Activated CD4-positive, alpha-beta T cell treated with anti-CD3 and anti-CD28 coated beads, Interleukin-2, amount 50 U/mL, for 16 hours (primary cell): ENCODE results near the gene MX2.
"Not testable (repeated sequence)": the region's sequence is repeated elsewhere in the genome, so short reads cannot be mapped to it uniquely, and the experiment has no call there.

Experiments used
- DNase-seq: peaks from one replicate; pipeline ENCODE4 v3.0.0-alpha.2; 2020

Gene MX2

DNA sequence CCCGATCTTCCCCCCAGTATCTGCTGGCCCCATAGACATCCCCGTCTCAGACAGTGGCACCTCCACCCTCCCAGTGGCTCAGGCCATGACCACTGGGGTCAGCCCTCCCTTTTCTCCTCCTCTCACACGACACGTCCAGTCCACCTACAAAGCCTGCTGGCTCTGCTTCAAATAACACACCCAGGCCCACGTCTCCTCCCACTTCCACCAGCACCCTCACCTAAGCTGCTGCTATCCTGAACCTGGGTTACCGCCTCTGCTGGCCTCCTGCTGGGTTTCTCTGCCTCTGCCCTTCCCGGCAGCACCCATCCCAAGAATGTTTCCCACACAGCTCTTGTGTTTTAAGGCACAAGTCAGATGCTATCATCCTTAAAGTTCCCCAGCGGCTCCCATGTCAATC is 26.0 kb downstream of the MX2 start:
- no peak for DNase-seq

DNA sequence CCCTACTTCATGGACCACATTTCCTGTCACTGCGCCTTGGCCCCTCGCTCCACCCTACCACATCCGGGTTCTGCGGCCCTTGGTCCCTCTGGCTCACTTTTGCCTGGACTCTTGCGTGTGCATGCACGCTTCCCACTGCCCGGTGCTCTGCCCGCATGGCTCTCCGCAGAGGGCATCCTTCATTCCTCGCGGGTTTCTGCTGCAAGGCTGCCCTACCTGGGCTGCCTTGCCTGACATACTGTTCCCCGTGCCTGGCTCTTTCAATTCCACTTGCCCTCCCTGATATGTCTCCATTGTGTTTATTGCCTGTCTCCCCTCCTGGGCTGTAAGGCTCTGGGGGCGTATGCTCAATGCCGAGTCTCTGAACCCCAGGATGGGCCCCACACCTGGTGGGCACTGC is 26.4 kb downstream of the MX2 start:
- no peak for DNase-seq

DNA sequence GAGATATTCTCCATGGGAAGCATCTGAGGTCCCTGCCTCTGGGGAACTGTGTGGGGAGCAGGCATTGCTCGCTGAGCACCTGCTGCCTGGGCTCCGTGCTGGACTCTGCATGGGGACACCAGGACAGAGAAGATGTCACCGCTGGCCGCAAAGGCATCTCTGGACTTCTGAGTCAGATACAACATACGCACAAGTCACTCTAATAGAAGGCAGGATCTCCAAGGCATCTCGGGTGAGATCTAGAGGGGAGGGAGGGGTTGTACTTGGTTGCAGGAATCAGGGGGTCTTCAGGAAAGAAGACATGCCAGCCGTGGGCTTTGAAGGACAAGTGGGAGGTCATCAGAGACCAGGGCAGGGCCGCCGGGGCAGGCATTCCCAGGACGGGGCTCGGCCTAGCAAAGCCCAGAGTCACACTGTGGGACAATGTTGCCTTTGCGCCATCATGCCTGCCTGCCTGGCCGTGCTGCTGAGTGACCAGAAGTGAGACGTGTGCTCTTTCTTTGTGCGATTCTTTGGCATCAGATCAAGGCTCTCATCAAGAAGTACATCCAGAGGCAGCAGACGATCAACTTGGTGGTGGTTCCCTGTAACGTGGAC is 28.3 kb downstream of the MX2 start:
- no peak for DNase-seq

DNA sequence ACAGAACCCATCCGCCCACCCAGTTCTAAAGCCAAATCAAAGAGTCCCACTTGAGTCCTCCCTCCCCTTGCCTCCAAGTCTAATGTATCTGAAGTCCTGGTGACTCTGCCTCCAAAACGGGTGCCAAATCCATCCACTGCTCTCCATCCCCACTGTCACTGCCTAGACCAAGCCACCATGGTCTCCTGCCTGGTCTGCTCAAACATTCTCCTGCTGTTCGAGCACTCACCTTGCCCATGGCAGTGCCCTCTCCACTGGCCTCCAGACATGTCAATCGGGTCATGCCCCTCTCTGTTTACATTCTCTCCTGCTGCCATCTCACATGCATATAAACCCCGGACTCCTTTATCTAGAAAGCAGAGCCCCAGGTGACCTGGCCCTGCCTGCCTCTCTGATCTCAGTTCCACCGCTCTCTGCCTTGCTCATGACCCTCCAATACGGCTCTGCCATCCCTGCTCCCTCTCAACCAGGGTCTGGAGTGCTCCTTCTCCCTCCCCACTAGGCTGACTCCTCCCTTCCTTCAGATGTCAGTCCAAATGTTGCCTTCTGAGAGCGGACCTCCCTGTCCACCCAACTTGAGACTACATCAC is 32.1 kb downstream of the MX2 start:
- DNase-seq, result no peak

DNA sequence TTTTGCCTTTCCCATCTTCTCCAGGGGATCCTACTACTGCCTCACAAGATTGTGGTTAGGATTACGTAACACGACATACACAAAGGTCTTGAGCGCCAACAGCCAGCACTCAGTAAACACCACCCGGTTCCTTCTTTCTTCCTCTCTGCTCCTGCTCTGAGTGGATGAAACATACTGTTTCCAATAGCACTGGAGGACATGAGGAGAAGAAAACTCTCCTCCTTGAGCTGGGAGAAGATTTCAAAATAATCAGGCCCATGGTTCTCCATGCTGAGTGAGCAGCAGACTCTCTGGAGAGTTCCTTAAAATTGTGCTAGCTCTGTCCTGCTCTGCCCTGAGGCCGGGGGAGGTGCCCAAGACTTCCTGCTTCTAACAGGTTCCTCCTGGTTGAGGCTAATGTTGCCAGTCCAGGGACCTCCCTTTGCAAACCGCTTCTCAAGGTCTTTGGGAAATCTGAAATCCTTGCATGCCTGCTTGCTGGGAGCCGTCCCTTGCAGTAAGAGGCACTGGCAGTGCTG is 34.8 kb downstream of the MX2 start:
- no peak for DNase-seq

DNA sequence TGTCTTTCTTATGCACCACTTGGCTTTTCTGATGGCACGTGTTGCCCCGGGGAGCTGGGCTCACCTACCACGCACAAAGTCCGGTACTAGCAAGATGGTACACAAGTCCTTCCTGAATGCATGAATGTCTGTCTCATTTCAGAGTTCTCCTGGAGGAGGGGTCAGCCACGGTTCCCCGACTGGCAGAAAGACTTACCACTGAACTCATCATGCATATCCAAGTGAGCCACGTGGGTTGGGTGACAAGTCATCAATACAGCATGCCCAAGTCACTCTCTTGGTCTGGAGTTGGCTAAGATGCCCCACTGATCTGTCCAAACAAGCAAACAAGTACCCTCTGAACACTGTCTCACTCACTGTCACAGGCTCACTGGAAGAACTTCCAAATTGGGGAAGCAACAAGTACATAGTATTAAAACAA is 35.7 kb downstream of the MX2 start:
- DNase-seq, result no peak

DNA sequence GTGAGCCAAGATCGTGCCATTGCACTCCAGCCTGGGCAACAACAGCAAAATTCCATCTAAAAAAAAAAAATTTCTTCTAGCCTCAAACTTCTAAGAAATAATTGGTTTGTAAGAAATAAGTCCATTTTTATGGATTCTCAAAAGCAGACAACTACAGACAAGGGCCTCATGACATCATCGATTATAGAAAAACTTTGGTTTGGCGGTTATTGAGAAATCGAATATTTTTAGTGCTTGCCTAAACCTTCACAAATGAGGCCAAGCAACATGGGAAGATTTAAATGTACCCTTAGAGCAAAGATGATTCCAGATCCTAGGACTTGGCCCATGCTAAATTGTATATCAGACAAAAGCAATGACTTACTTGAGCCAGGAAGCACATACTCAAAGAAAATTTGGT is 36.4 kb downstream of the MX2 start:
- no peak for DNase-seq

DNA sequence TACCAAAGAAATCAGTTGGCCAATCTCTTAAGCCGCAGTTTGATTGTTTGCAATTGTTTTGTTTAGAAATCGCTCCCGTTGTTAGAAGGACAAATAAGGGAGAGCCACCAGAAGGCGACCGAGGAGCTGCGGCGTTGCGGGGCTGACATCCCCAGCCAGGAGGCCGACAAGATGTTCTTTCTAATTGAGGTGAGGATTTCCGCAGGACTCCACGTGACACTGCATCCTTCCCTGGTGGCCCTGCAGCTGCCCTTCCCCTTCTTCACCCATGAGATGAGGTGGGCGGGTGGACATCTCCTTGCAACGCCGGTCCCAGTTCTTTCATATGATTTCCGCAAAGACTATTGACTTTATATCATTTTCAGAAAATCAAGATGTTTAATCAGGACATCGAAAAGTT is 37.0 kb downstream of the MX2 start:
- DNase-seq, result no peak

DNA sequence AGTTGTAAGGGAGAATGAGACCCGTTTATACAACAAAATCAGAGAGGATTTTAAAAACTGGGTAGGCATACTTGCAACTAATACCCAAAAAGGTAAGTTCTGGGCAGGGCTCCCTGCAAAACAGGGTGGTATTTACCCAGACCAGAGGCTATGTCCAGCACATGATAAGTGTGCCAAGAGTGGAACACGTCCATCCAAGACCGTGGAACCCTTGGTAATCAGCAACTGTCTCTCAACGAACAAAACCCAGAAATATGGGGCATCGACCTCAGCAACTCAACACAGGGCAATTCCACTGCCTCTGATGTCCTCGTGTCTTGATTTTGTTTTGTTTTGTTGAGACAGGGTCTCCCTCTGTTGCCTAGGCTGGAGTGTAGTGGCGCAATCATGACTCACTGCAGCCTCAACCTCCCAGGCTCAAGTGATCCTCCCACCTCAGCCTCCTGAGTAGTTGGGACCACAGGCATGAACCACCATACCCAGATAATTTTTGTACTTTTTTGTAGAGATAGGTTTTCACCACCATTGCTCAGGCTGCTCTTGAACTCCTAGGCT is 37.5 kb downstream of the MX2 start:
- no peak for DNase-seq

DNA sequence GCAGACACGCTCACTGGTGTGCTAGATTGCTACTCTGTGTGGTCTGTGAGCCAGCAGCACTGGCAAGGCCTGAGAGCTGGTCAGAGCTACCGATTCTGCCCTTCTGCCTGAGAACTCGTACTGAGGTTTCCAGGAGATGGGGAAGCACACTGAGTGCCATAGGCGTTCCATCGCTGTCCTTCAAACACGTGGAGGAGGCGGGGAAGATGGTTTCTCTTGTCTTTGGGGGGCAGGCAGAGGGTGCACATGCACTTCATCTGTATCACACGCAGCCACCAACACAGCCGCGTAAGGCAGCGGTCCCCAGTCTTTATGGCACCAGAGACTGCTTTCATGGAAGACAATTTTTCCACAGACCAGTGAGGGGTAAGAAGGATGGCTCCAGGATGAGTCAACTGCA is 40.4 kb downstream of the MX2 start:
- no peak for DNase-seq

DNA sequence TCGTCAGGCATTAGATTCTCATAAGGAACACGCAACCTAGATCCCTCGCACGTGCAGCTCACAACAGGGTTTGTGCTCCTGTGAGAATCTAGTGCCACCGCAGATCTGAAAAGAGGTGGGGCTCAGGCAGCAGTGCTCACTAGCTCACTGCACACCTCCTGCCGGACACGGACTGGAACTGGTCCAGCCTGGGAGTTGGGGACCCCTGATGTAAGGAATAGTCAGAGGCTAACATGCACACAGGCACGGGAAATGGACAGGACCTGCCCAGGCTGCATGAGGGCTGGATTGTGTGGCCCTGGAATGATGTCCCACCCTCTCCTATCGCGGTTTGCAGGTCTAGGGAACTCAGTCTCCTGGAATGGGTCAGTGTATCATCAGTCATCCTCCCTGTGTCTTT is 41.0 kb downstream of the MX2 start:
- no peak for DNase-seq

DNA sequence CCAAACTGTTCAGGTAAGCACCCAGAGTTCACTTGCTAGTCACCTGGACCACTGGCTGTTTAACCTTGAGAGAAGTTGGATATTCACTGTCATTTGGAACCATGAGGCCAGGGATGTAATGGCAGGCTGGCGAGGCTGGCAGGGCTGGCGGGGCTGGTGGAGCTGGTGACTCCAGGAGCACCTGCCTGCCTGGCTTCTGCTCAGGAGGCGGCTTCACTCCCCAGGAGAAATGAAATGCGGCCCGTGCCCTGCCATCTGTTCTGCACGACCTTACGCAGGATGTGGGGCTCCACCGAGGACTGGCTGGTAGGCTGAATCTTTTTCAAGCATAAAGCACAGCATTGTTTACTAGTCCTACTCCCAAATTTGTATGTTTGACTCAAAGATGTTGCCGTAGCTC is 41.5 kb downstream of the MX2 start:
- DNase-seq, result no peak

DNA sequence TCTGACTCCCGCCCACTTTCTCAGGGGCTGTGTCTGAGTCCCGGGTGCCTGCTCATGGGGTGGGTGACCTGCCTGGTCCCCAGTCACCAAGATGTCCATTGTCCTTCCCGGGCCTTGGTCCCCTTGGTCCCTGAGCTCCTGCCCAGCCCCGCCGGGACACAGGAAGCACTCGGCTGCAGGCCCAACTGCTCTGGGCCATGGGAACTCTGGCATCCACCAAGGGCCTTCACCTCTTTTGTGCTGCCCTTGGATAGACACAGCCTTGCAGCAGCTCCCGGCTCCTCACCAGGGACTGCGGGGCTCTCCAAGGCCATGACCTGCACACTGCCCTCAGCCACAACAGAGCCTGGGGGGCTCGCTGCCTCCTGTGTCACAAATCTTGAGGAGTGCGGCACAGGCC is 42.1 kb downstream of the MX2 start:
- no peak for DNase-seq

DNA sequence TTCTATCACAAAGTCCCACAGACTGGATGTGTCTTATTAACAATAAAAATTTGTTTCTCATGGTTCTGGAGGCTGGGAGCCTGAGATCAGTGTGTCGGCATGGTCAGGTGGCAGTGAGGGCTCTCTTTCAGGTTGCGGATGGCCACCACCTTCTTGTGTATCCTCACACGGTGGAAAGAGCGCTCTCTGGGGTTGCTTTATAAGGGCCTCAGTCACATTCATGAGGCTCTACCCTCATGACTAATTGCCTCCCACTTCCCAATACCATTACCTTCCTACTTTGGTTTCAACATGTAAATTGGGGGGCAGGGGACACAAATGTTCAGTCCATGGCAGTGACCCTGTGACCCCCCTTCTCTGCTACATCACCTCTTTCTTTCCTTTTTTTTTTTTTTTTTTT is 43.5 kb downstream of the MX2 start:
- DNase-seq, result no peak

DNA sequence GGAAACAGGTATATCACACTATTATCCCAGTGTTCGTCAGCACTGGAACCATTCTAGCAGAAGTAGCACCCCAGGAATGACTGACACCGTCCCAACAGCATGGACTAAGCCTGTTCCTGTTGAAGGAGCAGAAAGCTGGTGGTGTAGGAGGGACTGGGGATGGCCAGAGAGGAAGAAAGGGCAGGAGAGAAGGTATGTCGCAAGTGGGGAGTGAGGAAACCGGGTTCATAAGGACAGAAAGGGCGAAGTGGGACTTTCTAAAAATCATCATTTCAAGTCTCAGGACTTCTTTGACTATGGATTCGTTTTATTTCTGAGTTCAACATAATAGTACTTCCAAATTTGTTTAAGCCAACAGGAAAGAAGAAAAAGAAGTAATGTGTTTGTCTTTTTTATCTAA is 44.5 kb downstream of the MX2 start:
- DNase-seq, result no peak

DNA sequence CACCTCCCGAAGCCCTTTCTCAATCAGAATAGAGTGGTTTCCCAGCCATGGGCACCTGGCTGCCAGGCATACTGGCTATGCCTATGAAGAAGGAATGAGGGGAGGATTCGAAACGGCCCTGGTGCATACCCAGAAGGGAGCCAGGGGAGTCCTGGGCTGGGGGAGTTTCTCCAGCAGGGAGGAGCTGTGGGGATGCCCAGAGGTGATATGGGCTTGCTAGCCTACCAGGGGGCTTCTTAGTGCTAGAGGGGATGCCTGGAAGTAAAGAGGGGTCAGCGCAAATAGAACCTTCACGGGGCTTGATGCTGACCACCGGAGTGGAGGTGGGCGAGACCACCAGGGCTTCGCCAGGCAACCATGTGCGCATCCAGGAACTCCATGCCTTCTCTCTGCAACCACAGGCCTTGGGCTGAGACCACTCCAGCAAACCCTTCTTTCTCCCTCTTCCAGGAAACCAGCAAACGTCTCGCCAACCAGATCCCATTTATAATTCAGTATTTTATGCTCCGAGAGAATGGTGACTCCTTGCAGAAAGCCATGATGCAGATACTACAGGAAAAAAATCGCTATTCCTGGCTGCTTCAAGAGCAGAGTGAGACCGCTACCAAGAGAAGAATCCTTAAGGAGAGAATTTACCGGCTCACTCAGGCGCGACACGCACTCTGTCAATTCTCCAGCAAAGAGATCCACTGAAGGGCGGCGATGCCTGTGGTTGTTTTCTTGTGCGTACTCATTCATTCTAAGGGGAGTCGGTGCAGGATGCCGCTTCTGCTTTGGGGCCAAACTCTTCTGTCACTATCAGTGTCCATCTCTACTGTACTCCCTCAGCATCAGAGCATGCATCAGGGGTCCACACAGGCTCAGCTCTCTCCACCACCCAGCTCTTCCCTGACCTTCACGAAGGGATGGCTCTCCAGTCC is 46.0 kb downstream of the MX2 start:
- DNase-seq, result no peak

DNA sequence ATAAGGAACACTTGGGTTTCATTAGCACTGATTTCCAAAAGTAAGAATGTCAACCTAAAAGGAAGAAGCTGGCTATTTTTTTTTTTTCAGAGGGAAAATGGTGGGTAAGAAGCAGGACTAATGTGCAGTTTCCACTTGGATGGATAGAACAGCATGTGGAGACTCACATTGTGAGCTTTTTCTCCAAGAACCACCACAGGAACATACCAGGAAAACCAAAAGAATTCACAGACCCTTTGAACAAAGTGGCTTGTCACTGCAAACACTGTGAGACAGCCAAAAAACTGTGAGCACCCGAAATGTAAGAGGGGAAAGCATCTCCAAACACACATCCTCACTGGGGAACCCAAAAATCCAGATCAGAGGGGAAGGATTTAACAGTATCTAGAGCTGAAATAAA is 48.5 kb downstream of the MX2 start:
- DNase-seq, result no peak

DNA sequence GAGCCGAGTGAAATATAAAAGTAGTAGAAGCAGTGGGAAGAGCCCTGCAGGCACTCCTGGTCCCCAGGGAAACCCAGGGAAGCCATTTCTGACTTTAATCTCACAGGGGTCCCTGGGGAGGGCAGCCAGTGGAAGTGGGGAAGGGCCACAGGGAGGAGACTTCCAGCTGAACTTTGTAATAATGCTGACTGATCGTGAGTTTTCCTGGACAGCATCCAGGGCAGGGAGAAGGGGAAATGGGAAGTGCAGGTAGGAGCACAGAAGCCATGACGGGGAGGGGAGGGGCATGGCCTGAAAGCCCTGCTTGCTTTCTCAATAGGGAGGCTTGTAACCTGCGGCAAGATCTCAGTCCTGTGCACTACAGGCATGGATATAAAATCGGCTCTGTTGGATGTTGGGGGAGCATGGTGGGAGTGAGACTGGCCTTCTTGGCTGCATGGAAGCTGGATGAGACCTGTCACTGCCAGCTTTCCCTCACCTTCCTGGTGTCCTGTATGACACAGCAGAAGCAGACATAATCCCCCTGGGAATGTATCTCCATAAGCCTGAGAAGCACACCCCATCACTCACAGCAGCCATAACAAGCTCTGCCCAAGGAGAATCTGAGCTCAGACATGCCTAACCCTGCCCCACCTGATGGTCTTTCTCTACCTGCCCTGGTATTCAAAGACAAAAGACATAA is 49.1 kb downstream of the MX2 start:
- DNase-seq, result no peak

DNA sequence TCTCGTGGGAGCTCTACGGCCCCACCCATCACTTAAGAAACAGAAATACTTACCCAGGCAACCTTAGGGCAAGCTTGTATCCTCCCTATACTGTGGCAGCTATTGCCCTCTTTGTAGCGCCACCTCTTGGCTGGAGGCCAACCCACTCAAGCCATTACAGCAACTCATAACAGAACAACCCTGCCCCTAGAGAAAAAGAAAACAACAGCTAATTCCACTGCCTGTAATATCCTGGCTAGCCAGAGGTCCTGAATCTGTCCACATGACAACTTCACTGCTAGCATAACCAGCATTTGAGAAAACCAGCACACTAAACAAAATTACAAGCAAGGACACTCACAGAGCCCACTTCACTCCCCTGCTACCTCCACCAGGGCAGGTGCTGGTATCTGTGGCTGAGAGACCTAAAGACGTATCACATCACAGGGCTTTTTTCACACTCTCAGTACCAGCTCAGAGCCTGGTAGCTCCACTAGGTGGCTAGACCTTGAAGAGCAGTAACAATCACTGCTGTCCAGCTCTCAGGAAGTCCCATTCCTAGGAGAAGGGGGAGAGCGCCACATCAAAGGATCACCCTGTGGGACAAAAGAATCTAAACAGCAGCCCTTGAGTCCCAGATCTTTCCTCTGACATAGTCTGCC is 49.7 kb downstream of the MX2 start:
- peak; percentile 14 for DNase-seq

DNA sequence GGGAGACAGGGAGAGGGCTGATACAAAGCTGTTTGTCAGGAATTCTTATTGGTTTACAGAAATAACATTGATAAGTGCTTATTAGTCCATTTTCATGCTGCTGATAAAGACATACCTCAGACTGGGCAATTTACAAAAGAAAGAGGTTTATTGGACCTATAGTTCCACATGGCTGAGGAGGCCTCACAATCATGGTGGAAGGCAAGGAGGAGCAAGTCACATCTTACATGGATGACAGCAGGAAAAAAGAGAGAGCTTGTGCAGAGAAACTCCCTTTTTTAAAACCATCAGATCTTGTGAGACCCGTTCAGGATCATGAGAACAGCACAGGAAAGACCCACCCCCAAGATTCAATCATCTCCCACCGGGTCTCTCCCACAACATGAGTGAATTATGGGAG is 55.7 kb downstream of the MX2 start:
- DNase-seq, result not testable (repeated sequence)

DNA sequence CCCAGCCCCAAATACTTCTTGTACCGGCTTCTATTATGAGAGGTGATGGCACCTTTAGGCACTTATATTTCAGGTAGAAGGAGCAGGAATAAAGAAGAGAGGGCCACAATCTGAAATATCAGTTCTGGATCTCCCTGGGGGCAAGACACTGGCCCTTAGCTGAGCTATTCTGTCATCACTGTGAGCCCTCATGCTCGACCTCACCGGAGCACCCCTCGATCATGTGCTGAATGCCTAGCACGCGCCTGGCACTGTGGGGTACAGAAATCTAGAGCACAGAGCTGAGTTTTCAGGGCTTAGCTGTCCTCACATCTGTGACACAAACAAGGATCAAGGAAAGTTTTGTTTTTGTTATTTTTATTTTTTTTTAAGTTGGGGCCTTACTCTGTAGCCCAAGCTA is 56.6 kb downstream of the MX2 start:
- DNase-seq, result no peak

DNA sequence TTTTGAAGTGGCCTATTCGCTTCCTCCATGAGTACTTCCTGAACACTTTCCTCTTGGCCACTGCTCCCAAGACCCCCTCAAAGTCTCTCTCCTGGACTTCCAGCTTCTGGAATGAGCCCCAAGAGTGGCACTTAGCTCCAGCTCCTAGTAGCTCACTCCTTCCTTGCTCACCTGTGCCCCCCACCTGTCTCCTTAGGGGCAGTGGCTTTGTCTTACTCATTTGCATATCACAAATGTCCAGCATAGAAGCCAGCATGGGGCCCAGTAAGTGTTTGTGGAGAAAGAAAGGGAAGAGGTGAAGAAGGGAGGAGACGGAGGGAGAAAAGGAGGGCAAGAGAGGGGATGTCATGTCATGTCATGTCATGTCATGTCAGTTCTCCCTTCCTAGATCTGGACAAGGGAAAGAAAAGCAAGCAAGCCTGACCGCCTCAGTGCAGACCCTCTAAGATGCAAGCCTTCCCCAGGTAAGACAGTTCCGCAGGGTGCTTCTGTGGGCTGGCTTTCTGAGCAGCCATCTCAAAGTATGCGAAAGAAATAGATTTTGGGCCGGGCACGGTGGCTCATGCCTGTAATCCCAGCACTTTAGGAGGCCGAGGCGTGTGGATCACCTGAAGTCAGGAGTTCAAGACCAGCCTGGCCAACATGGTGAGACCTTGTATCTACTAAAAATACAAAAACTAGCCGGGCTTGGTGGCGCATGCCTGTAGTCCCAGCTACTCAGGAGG is 57.3 kb downstream of the MX2 start:
- DNase-seq, result no peak
